PC-9 (cell line): ENCODE data around the gene ARHGAP33. TPM values are rescaled to one million over a fixed set of nuclear protein-coding genes. Genes with fewer than 3 reads are reported as not detected.

ENCODE experiments used
- BruUV-seq: library from RNA; stranded (reverse); fragments of 400-500 nt; replicated peaks from 2 replicates; lab custom pipeline; 2021; lab: Mats Ljungman, UMichigan
- CTCF ChIA-PET: fragments of 300-600 bp; sonication (Branson Sonifier 250); formaldehyde crosslinking; loops from one replicate; lab custom pipeline; 2022; ENCODE audit warnings: antibody characterized with exemption; lab: Charles Lee
- POLR2A ChIA-PET: fragments of 300-600 bp; sonication (Branson Sonifier 250); formaldehyde crosslinking; loops from one replicate; lab custom pipeline; 2022; ENCODE audit warnings: antibody characterized with exemption; ENCODE audit not compliant: unreplicated experiment; lab: Charles Lee
- DNase-seq, 2 experiments: peaks; one replicate each; pipeline versions ENCODE4 v3.0.0 to v3.0.0-alpha.2; 2015 to 2022; ENCODE audit warnings: mixed read lengths in 1 of 2
- H2AFZ ChIP-seq: fragments of 200-600 bp; sonication (generic); 2 replicates; pipeline ENCODE4 v1.8.1; 2017; ENCODE audit warnings: antibody characterized with exemption
- H3F3A ChIP-seq: fragments of 200-600 bp; sonication (generic); 2 replicates; pipeline ENCODE4 v1.8.1; 2017; ENCODE audit warnings: antibody characterized with exemption, mild to moderate bottlenecking, low read depth; ENCODE audit not compliant: insufficient read depth
- H3K27ac ChIP-seq: fragments of 200-600 bp; sonication (generic); 2 replicates; pipeline ENCODE4 v1.6.1; 2016; ENCODE audit warnings: mixed run types
- H3K27me3 ChIP-seq: fragments of 200-600 bp; sonication (generic); 2 replicates; pipeline ENCODE4 v1.6.1; 2016; ENCODE audit warnings: low read depth, mixed run types; ENCODE audit not compliant: insufficient read depth
- H3K36me3 ChIP-seq: fragments of 200-600 bp; sonication (generic); 2 replicates; pipeline ENCODE4 v1.6.1; 2016; ENCODE audit warnings: low read depth, mixed run types
- H3K4me1 ChIP-seq: fragments of 200-600 bp; sonication (generic); replicated peaks from 2 replicates; pipeline ENCODE4 v1.6.1; 2016; ENCODE audit warnings: mixed run types; ENCODE audit not compliant: insufficient read depth
- H3K4me2 ChIP-seq: fragments of 200-600 bp; sonication (generic); 2 replicates; pipeline ENCODE4 v1.6.1; 2017; ENCODE audit warnings: mixed run types
- H3K4me3 ChIP-seq: fragments of 200-600 bp; sonication (generic); 2 replicates; pipeline ENCODE4 v1.6.1; 2016; ENCODE audit warnings: mixed run types
- H3K79me2 ChIP-seq: fragments of 200-600 bp; sonication (generic); 2 replicates; pipeline ENCODE4 v1.6.1; 2017; ENCODE audit warnings: low read depth, mixed run types
- H3K9me2 ChIP-seq: fragments of 200-600 bp; sonication (generic); 2 replicates; pipeline ENCODE4 v1.8.1; 2017; ENCODE audit warnings: mild to moderate bottlenecking; ENCODE audit not compliant: insufficient read depth
- H3K9me3 ChIP-seq: fragments of 200-600 bp; sonication (generic); 2 replicates; pipeline ENCODE4 v1.8.1; 2016; ENCODE audit warnings: low read depth; ENCODE audit not compliant: insufficient read depth
- H4K20me1 ChIP-seq: fragments of 200-600 bp; sonication (generic); 2 replicates; pipeline ENCODE4 v1.8.1; 2017; ENCODE audit not compliant: insufficient read depth
- CTCF ChIP-seq: fragments of 200-600 bp; sonication (generic); conservative IDR thresholded peaks from 2 replicates; pipeline ENCODE4 v1.6.1; 2017; ENCODE audit warnings: mixed run types, antibody characterized with exemption, mild to moderate bottlenecking, moderate library complexity
- EZH2 ChIP-seq: fragments of 200-600 bp; sonication (generic); IDR thresholded peaks from 2 replicates; pipeline ENCODE4 v1.8.0; 2017; ENCODE audit warnings: antibody characterized with exemption, low read depth
- intact Hi-C: fragments of 100-400 bp; cut with micrococcal nuclease; formaldehyde crosslinking; loops from one replicate; pipeline ENCODE4 v1.10.0; 2022; ENCODE audit not compliant: unreplicated experiment
- total RNA-seq: library from RNA; stranded (reverse); gene quantifications from 2 replicates; pipeline ENCODE4 v1.2.3, GENCODE V29; 2021

Gene ARHGAP33
- total RNA-seq, 1 experiment from 2014 or later: 21.3 TPM

- no peak overlapping the region for H3K27ac ChIP-seq
- H3K79me2 ChIP-seq: no peaks in the 10 kb centered on the region
- H3F3A ChIP-seq: 0 out of 2 replicates have a peak, but pooled peaks cover 4% of the 10 kb centered on the region
- no peak overlapping the region for H3K4me3 ChIP-seq
- peaks cover 8% of the 10 kb centered on the region; the same call in 1 of the 2 replicates for H3K27me3 ChIP-seq
- no peaks in the 10 kb centered on the region for H3K9me3 ChIP-seq
- H3K4me1 ChIP-seq: no peaks in the 10 kb centered on the region
- BruUV-seq: no TSS peak
- H3K9me2 ChIP-seq: no peaks in the 10 kb centered on the region
- POLR2A ChIA-PET: no interaction called here
- intact Hi-C loops: no loop called here
- no peak for DNase-seq
- CTCF ChIA-PET: no interaction called here
- TF ChIP-seq CTCF (no peak), EZH2 (no peak)
- no peak overlapping the region for H2AFZ ChIP-seq
- H3K4me2 ChIP-seq: no peak overlapping the region
- no peaks in the 10 kb centered on the region for H3K36me3 ChIP-seq
- no peaks in the 10 kb centered on the region for H4K20me1 ChIP-seq
These were observed 7.2 kb downstream of the ARHGAP33 start for GRCh38 chr19:35782589-35782988.

GRCh38 chr19:35783469-35784434, 8.4 kb downstream of the ARHGAP33 start:
- no peaks in the 10 kb centered on the region for H3K4me1 ChIP-seq
- no peak overlapping the region for H3K4me3 ChIP-seq
- BruUV-seq: no TSS peak
- no peaks in the 10 kb centered on the region for H3K9me3 ChIP-seq
- no peaks in the 10 kb centered on the region for H3K9me2 ChIP-seq
- POLR2A ChIA-PET: interaction anchor here (0.6 to 0.7 kb wide), 2 partner anchors 36 to 148 kb away, joined by 3 to 10 read pairs; no protein-coding TSS in a partner anchor
- intact Hi-C loops: no loop called here
- CTCF ChIA-PET: interaction anchor here (0.6 kb wide), 2 partner anchors 33 to 102 kb away, joined by 5 to 7 read pairs; no protein-coding TSS in a partner anchor
- H3K27ac ChIP-seq: no peak overlapping the region
- no peak overlapping the region for H2AFZ ChIP-seq
- no peaks in the 10 kb centered on the region for H3K36me3 ChIP-seq
- H3K27me3 ChIP-seq: peaks cover 12% of the 10 kb centered on the region
- H4K20me1 ChIP-seq: no peaks in the 10 kb centered on the region
- DNase-seq: no peak
- H3F3A ChIP-seq: 0 out of 2 replicates have a peak, but pooled peaks cover 4% of the 10 kb centered on the region
- no peak overlapping the region for H3K4me2 ChIP-seq
- TF ChIP-seq EZH2 (no peak), CTCF (no peak)
- no peaks in the 10 kb centered on the region for H3K79me2 ChIP-seq

DNA sequence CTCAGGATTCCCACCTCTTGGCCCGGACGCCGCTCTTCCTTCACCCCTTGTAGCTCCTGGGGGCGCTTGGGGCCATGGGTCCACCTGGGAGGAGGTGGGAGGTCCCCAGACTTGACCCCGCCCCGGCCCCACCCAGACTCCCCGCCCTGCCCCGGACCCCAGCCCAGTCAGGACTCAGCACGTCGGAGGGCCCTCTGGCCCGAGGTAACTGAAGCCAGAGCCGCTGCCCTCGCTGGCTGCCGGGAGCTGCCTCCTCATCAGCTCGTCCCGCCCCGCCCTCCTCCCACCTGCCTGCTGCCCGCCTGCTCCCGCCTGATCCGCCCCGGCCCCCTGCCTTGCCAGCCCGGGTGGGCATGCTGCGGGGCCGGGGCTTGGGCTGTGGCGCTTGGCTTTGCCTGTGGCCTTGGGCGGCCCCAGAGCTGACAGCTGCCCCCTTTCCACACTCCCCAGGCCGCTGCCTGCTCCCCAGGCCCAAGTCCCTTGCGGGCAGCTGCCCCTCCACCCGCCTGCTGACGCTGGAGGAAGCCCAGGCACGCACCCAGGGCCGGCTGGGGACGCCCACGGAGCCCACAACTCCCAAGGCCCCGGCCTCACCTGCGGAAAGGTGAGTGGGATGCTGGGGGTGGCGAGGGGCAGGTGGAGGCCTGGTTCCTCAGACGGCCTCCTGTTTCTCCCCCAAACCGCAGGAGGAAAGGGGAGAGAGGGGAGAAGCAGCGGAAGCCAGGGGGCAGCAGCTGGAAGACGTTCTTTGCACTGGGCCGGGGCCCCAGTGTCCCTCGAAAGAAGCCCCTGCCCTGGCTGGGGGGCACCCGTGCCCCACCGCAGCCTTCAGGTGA, 9.4 kb downstream of the ARHGAP33 start:
- no peak overlapping the region for H3K4me3 ChIP-seq
- H3K36me3 ChIP-seq: no peaks in the 10 kb centered on the region
- H4K20me1 ChIP-seq: no peaks in the 10 kb centered on the region
- 0 out of 2 replicates have a peak, but pooled peaks cover 4% of the 10 kb centered on the region for H3F3A ChIP-seq
- TF ChIP-seq CTCF (no peak), EZH2 (no peak)
- DNase-seq: no peak
- peaks cover 15% of the 10 kb centered on the region for H3K27me3 ChIP-seq
- H3K4me2 ChIP-seq: no peak overlapping the region
- no peaks in the 10 kb centered on the region for H3K9me2 ChIP-seq
- H2AFZ ChIP-seq: no peak overlapping the region
- H3K9me3 ChIP-seq: no peaks in the 10 kb centered on the region
- no TSS peak for BruUV-seq
- ChIA-PET CTCF (interaction anchor here (0.6 kb wide), 1 partner anchor 34 kb away, joined by 7 read pairs; no protein-coding TSS in a partner anchor), POLR2A (interaction anchor here (0.6 kb wide), 1 partner anchor 37 kb away, joined by 3 read pairs; no protein-coding TSS in a partner anchor)
- no peaks in the 10 kb centered on the region for H3K79me2 ChIP-seq
- intact Hi-C loops: no loop called here
- H3K27ac ChIP-seq: no peak overlapping the region
- H3K4me1 ChIP-seq: no peaks in the 10 kb centered on the region
